NCI-H1048 (cell line): ENCODE data around the gene CASP3.
"Not testable (repeated sequence)": the region's sequence is repeated elsewhere in the genome, so short reads cannot be mapped to it uniquely, and the experiment has no call there.

Experiments used
- DNase-seq: peaks from one replicate; lab custom pipeline; 2025; lab: John Stamatoyannopoulos, UW

Gene CASP3

GRCh38 chr4:184664445-184665210 lies 15.4 kb upstream of the CASP3 start:
- no peak for DNase-seq

- no peak for DNase-seq
Measured at GRCh38 chr4:184662236-184662635, 13.0 kb upstream of the CASP3 start.

- no peak for DNase-seq
Measured at GRCh38 chr4:184660978-184661377, 11.7 kb upstream of the CASP3 start.

GRCh38 chr4:184657820-184658219 lies 8.6 kb upstream of the CASP3 start:
- DNase-seq: not testable (repeated sequence)

- no peak for DNase-seq
Measured at GRCh38 chr4:184657144-184657543, 7.9 kb upstream of the CASP3 start.

- no peak for DNase-seq
Measured at GRCh38 chr4:184655889-184656869, 6.9 kb upstream of the CASP3 start.

- DNase-seq: no peak
Measured at GRCh38 chr4:184653650-184654049, 4.4 kb upstream of the CASP3 start.

- not testable (repeated sequence) for DNase-seq
Measured at GRCh38 chr4:184652681-184653080, 3.4 kb upstream of the CASP3 start.

GRCh38 chr4:184651899-184652298 lies 2.7 kb upstream of the CASP3 start:
- no peak for DNase-seq

- no peak for DNase-seq
Measured at GRCh38 chr4:184649971-184650855, 966 bp upstream of the CASP3 start.

GRCh38 chr4:184648313-184649025 lies 778 bp downstream of the CASP3 start:
- DNase-seq: no peak

- no peak for DNase-seq
Measured at GRCh38 chr4:184648054-184648312, 1.3 kb downstream of the CASP3 start.

- no peak for DNase-seq
Measured at GRCh38 chr4:184647266-184648053, 1.8 kb downstream of the CASP3 start.

GRCh38 chr4:184645904-184646610 lies 3.2 kb downstream of the CASP3 start:
- DNase-seq: no peak

- no peak for DNase-seq
Measured at GRCh38 chr4:184644553-184645307, 4.5 kb downstream of the CASP3 start.

GRCh38 chr4:184643731-184644130 lies 5.5 kb downstream of the CASP3 start:
- no peak for DNase-seq

GRCh38 chr4:184641451-184641850 lies 7.8 kb downstream of the CASP3 start:
- DNase-seq: no peak

GRCh38 chr4:184641022-184641421 lies 8.2 kb downstream of the CASP3 start:
- DNase-seq: no peak

- DNase-seq: no peak
Measured at GRCh38 chr4:184636897-184637296, 12.3 kb downstream of the CASP3 start.
